PC-3 (cell line): ENCODE data around the gene DIS3L2. TPM values are rescaled to one million over a fixed set of nuclear protein-coding genes. Genes with fewer than 3 reads are reported as not detected.

Experiments
- ATAC-seq: fragments of 200-7000 bp; cut with Tn5 transposase; 2 replicates; pipeline ENCODE4 v1.9.1; 2020; ENCODE audit warnings: mild to moderate bottlenecking, moderate library complexity
- BruUV-seq: library from RNA; stranded (reverse); fragments of 400-500 nt; replicated peaks from 2 replicates; lab custom pipeline; 2021; lab: Mats Ljungman, UMichigan
- CTCF ChIA-PET: fragments of 300-600 bp; sonication (Branson Sonifier 250); formaldehyde crosslinking; loops from one replicate; lab custom pipeline; 2022; ENCODE audit warnings: antibody characterized with exemption; lab: Charles Lee
- POLR2A ChIA-PET: fragments of 300-600 bp; sonication (Branson Sonifier 250); formaldehyde crosslinking; loops from one replicate; lab custom pipeline; 2022; ENCODE audit warnings: antibody characterized with exemption; ENCODE audit not compliant: unreplicated experiment; lab: Charles Lee
- DNase-seq: peaks from one replicate; pipeline ENCODE4 v3.0.0-alpha.2; 2015
- H2AFZ ChIP-seq: fragments of 300-600 bp; sonication (generic); 2 replicates; pipeline ENCODE4 v1.6.0; 2016; ENCODE audit warnings: antibody characterized with exemption, low read length
- H3F3A ChIP-seq: fragments of 300-600 bp; sonication (generic); one replicate; pipeline ENCODE4 v1.6.0; 2017; ENCODE audit warnings: antibody characterized with exemption, low read length, control low read depth, mild to moderate bottlenecking; ENCODE audit not compliant: unreplicated experiment
- H3K27ac ChIP-seq: fragments of 300-600 bp; sonication (generic); 2 replicates; pipeline ENCODE4 v1.5.1; 2016; ENCODE audit warnings: mild to moderate bottlenecking, low read length
- H3K27me3 ChIP-seq: fragments of 300-600 bp; sonication (generic); 2 replicates; pipeline ENCODE4 v1.6.1; 2016; ENCODE audit warnings: low read length, mixed read lengths
- H3K36me3 ChIP-seq: fragments of 300-600 bp; sonication (generic); 2 replicates; pipeline ENCODE4 v1.6.1; 2016; ENCODE audit warnings: low read depth, mixed run types, low read length, mixed read lengths
- H3K4me1 ChIP-seq: fragments of 300-600 bp; sonication (generic); 2 replicates; pipeline ENCODE4 v1.5.1; 2016; ENCODE audit warnings: low read length; ENCODE audit not compliant: insufficient read depth
- H3K4me2 ChIP-seq: fragments of 300-600 bp; sonication (generic); 2 replicates; pipeline ENCODE4 v1.6.0; 2016; ENCODE audit warnings: low read length
- H3K4me3 ChIP-seq: fragments of 300-600 bp; sonication (generic); 2 replicates; pipeline ENCODE4 v1.5.1; 2016; ENCODE audit warnings: mild to moderate bottlenecking, low read length, mixed read lengths
- H3K79me2 ChIP-seq: fragments of 300-600 bp; sonication (generic); 2 replicates; pipeline ENCODE4 v1.6.1; 2017; ENCODE audit warnings: low read length, mixed read lengths
- H3K9ac ChIP-seq: fragments of 300-600 bp; sonication (generic); 2 replicates; pipeline ENCODE4 v1.6.0; 2016; ENCODE audit warnings: mild to moderate bottlenecking, low read length
- H3K9me2 ChIP-seq: fragments of 300-600 bp; sonication (generic); replicated peaks from 2 replicates; pipeline ENCODE4 v1.6.1; 2016; ENCODE audit warnings: mixed run types, low read length, mixed read lengths
- H3K9me3 ChIP-seq: fragments of 300-600 bp; sonication (generic); 2 replicates; pipeline ENCODE4 v1.6.1; 2016; ENCODE audit warnings: low read length, mixed read lengths
- H4K20me1 ChIP-seq: fragments of 300-600 bp; sonication (generic); 2 replicates; pipeline ENCODE4 v1.6.1; 2016; ENCODE audit warnings: low read length, mixed read lengths
- CTCF ChIP-seq: fragments of 300-600 bp; sonication (generic); conservative IDR thresholded peaks from 2 replicates; pipeline ENCODE4 v1.5.1; 2017; ENCODE audit warnings: antibody characterized with exemption, low read depth, mild to moderate bottlenecking, low read length
- EZH2 ChIP-seq: fragments of 300-600 bp; sonication (generic); IDR thresholded peaks from one replicate; pipeline ENCODE4 v1.6.1; 2017; ENCODE audit warnings: antibody characterized with exemption, mild to moderate bottlenecking, low read length; ENCODE audit not compliant: unreplicated experiment
- EZH2phosphoT487 ChIP-seq: fragments of 300-600 bp; sonication (generic); IDR thresholded peaks from 2 replicates; pipeline ENCODE4 v1.6.1; 2018; ENCODE audit warnings: mild to moderate bottlenecking, antibody characterized with exemption, low read length, borderline replicate concordance
- intact Hi-C: fragments of 100-400 bp; cut with micrococcal nuclease; formaldehyde crosslinking; loops from 2 replicates; pipeline ENCODE4 v1.9.0; 2023
- total RNA-seq: library from RNA; depleted of rRNA; stranded (reverse); fragments of >200 nt; gene quantifications from 2 replicates; pipeline ENCODE4 v1.2.3, GENCODE V29; 2014

DIS3L2 gene
- total RNA-seq, 1 experiment from 2014 or later = 22.8 TPM

GRCh38 chr2:231939022-231939421 is 22.5 kb upstream of the DIS3L2 start:
- intact Hi-C loops = no loop called here
- no TSS peak for BruUV-seq
- ChIA-PET POLR2A (no interaction called here), CTCF (interaction anchor here (0.8 kb wide), 1 partner anchor 14 kb away, joined by 3 read pairs; no protein-coding TSS in a partner anchor)
- Histone ChIP-seq H3K27ac (no peak overlapping the region), H3K27me3 (no peaks in the 10 kb centered on the region), H3K9ac (no peak overlapping the region), H3F3A (no peaks in the 10 kb centered on the region), H3K79me2 (no peaks in the 10 kb centered on the region), H3K4me1 (no peaks in the 10 kb centered on the region), H3K9me3 (no peaks in the 10 kb centered on the region), H3K4me2 (no peak overlapping the region), H4K20me1 (no peaks in the 10 kb centered on the region), H2AFZ (no peak overlapping the region), H3K9me2 (no peaks in the 10 kb centered on the region), H3K36me3 (no peaks in the 10 kb centered on the region), H3K4me3 (no peak overlapping the region)
- DNase-seq = no peak
- ATAC-seq = no peak
- TF ChIP-seq EZH2phosphoT487 (no peak), EZH2 (no peak), CTCF (no peak)

DNA sequence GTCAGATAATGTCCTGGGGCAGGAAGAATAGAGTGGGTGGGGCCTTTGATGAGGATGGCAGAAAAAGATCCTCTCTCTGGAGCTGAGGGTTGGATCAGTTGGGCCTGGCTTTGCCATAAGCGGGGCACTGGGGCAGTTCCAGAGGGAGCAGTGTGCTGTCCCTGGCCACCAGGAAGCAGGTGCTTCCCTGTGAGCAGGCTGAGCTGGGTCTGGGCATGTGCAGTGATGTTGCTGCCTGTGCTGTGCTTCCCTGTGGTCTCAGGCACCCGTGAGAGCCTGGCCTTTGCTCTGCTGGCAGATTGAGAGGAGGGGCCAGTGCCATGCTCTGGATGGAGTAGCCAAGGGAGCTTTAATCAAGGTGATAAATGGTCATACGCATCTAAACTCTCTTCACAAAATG is 20.7 kb upstream of the DIS3L2 start:
- Histone ChIP-seq H3K9me2 (no peaks in the 10 kb centered on the region), H2AFZ (no peak overlapping the region), H3K9ac (no peak overlapping the region), H3F3A (no peaks in the 10 kb centered on the region), H3K4me2 (no peak overlapping the region), H4K20me1 (no peaks in the 10 kb centered on the region), H3K36me3 (no peaks in the 10 kb centered on the region), H3K27ac (no peak overlapping the region), H3K4me1 (no peaks in the 10 kb centered on the region), H3K9me3 (no peaks in the 10 kb centered on the region), H3K27me3 (no peaks in the 10 kb centered on the region), H3K79me2 (no peaks in the 10 kb centered on the region), H3K4me3 (no peak overlapping the region)
- ChIA-PET CTCF (no interaction called here), POLR2A (no interaction called here)
- intact Hi-C loops = no loop called here
- DNase-seq (no peak), ATAC-seq (no peak)
- BruUV-seq = no TSS peak
- no peak for TF ChIP-seq EZH2phosphoT487
- TF ChIP-seq EZH2 = no peak
- TF ChIP-seq CTCF = no peak

GRCh38 chr2:231941673-231942072 is 19.8 kb upstream of the DIS3L2 start:
- intact Hi-C loops = no loop called here
- no peaks in the 10 kb centered on the region for H3K36me3 ChIP-seq
- H3K79me2 ChIP-seq = no peaks in the 10 kb centered on the region
- H3K4me3 ChIP-seq = no peak overlapping the region
- TF ChIP-seq CTCF (no peak), EZH2 (no peak), EZH2phosphoT487 (no peak)
- ATAC-seq (no peak), DNase-seq (no peak)
- no peak overlapping the region for H3K9ac ChIP-seq
- no peak overlapping the region for H2AFZ ChIP-seq
- H3K27me3 ChIP-seq = no peaks in the 10 kb centered on the region
- ChIA-PET CTCF (no interaction called here), POLR2A (no interaction called here)
- H3K9me3 ChIP-seq = no peaks in the 10 kb centered on the region
- H3K27ac ChIP-seq = no peak overlapping the region
- no peaks in the 10 kb centered on the region for H3K9me2 ChIP-seq
- H3F3A ChIP-seq = no peaks in the 10 kb centered on the region
- BruUV-seq = no TSS peak
- H4K20me1 ChIP-seq = no peaks in the 10 kb centered on the region
- no peak overlapping the region for H3K4me2 ChIP-seq
- no peaks in the 10 kb centered on the region for H3K4me1 ChIP-seq
